ENCODE measurements around the gene LCE4A. TPM values are rescaled to one million over a fixed set of nuclear protein-coding genes. Genes with fewer than 3 reads are reported as not detected.

LCE4A gene
- total RNA-seq, 1 experiment from 2014 or later = not detected

DNA sequence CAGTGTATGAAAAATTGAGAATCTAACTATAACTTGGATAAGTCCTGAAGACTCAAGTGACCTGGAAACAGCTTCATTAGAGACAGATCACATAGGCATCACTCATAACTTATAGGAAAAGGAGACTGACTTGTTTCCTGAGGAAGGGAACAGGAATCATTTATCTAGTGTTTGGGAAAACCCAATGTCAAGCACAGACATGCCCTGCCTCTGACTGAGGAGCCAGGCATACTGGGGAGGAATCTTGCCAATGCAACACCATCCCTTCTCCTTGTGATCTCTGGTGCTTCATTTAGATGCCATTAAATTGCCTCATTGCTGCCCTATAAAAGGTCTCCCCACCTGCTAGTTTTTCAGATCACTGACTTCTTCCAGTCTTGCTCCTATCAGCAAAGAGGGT is 10.3 kb downstream of the LCE4A start:
- TF ChIP-seq, protein P1, sequence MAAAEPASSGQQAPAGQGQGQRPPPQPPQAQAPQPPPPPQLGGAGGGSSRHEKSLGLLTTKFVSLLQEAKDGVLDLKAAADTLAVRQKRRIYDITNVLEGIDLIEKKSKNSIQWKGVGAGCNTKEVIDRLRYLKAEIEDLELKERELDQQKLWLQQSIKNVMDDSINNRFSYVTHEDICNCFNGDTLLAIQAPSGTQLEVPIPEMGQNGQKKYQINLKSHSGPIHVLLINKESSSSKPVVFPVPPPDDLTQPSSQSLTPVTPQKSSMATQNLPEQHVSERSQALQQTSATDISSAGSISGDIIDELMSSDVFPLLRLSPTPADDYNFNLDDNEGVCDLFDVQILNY (CRISPR knock-in tag; IDR thresholded peaks at IDR 0.05) = no peak
- TF ChIP-seq, protein P2, sequence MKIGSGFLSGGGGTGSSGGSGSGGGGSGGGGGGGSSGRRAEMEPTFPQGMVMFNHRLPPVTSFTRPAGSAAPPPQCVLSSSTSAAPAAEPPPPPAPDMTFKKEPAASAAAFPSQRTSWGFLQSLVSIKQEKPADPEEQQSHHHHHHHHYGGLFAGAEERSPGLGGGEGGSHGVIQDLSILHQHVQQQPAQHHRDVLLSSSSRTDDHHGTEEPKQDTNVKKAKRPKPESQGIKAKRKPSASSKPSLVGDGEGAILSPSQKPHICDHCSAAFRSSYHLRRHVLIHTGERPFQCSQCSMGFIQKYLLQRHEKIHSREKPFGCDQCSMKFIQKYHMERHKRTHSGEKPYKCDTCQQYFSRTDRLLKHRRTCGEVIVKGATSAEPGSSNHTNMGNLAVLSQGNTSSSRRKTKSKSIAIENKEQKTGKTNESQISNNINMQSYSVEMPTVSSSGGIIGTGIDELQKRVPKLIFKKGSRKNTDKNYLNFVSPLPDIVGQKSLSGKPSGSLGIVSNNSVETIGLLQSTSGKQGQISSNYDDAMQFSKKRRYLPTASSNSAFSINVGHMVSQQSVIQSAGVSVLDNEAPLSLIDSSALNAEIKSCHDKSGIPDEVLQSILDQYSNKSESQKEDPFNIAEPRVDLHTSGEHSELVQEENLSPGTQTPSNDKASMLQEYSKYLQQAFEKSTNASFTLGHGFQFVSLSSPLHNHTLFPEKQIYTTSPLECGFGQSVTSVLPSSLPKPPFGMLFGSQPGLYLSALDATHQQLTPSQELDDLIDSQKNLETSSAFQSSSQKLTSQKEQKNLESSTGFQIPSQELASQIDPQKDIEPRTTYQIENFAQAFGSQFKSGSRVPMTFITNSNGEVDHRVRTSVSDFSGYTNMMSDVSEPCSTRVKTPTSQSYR (CRISPR knock-in tag; IDR thresholded peaks at IDR 0.05) = no peak
- TF ChIP-seq ZNF396 (CRISPR knock-in tag; IDR thresholded peaks at IDR 0.05; ENCODE audit: borderline replicate concordance) (no peak), ESRRA (CRISPR knock-in tag; IDR thresholded peaks at IDR 0.05; ENCODE audit: borderline replicate concordance) (no peak), JUN (CRISPR knock-in tag; IDR thresholded peaks at IDR 0.05) (no peak), ZNF138 (CRISPR knock-in tag; conservative IDR thresholded peaks at IDR 0.05) (no peak), ATF1 (CRISPR knock-in tag; IDR thresholded peaks at IDR 0.05) (no peak), RELA (CRISPR knock-in tag; IDR thresholded peaks at IDR 0.05; ENCODE audit: borderline replicate concordance) (no peak), MYBL2 (CRISPR knock-in tag; IDR thresholded peaks at IDR 0.05) (no peak)
- TF ChIP-seq, protein P3, sequence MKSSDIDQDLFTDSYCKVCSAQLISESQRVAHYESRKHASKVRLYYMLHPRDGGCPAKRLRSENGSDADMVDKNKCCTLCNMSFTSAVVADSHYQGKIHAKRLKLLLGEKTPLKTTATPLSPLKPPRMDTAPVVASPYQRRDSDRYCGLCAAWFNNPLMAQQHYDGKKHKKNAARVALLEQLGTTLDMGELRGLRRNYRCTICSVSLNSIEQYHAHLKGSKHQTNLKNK (CRISPR knock-in tag; IDR thresholded peaks at IDR 0.05) = no peak
- TF ChIP-seq, protein P4, sequence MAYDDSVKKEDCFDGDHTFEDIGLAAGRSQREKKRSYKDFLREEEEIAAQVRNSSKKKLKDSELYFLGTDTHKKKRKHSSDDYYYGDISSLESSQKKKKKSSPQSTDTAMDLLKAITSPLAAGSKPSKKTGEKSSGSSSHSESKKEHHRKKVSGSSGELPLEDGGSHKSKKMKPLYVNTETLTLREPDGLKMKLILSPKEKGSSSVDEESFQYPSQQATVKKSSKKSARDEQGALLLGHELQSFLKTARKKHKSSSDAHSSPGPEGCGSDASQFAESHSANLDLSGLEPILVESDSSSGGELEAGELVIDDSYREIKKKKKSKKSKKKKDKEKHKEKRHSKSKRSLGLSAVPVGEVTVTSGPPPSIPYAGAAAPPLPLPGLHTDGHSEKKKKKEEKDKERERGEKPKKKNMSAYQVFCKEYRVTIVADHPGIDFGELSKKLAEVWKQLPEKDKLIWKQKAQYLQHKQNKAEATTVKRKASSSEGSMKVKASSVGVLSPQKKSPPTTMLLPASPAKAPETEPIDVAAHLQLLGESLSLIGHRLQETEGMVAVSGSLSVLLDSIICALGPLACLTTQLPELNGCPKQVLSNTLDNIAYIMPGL (CRISPR knock-in tag; IDR thresholded peaks at IDR 0.05) = no peak
- TF ChIP-seq, protein P5, sequence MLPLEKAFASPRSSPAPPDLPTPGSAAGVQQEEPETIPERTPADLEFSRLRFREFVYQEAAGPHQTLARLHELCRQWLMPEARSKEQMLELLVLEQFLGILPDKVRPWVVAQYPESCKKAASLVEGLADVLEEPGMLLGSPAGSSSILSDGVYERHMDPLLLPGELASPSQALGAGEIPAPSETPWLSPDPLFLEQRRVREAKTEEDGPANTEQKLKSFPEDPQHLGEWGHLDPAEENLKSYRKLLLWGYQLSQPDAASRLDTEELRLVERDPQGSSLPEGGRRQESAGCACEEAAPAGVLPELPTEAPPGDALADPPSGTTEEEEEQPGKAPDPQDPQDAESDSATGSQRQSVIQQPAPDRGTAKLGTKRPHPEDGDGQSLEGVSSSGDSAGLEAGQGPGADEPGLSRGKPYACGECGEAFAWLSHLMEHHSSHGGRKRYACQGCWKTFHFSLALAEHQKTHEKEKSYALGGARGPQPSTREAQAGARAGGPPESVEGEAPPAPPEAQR (CRISPR knock-in tag; IDR thresholded peaks at IDR 0.05) = no peak
- TF ChIP-seq, protein P6, sequence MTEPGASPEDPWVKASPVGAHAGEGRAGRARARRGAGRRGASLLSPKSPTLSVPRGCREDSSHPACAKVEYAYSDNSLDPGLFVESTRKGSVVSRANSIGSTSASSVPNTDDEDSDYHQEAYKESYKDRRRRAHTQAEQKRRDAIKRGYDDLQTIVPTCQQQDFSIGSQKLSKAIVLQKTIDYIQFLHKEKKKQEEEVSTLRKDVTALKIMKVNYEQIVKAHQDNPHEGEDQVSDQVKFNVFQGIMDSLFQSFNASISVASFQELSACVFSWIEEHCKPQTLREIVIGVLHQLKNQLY (CRISPR knock-in tag; IDR thresholded peaks at IDR 0.05) = no peak
- Mint-ChIP-seq H3K4me3 (no peak overlapping the region), H3K27me3 (ENCODE audit: low read depth) (peaks cover 27% of the 10 kb centered on the region), H3K36me3 (peaks cover 76% of the 10 kb centered on the region), H3K9me3 (peaks cover 97% of the 10 kb centered on the region), H3K27ac (no peak overlapping the region), H3K4me1 (no peaks in the 10 kb centered on the region)
- ATAC-seq (no peak), DNase-seq (ENCODE audit: low spot score) (no peak)
- POLR2A ChIA-PET = no interaction called here
- CTCF ChIA-PET = no interaction called here

DNA sequence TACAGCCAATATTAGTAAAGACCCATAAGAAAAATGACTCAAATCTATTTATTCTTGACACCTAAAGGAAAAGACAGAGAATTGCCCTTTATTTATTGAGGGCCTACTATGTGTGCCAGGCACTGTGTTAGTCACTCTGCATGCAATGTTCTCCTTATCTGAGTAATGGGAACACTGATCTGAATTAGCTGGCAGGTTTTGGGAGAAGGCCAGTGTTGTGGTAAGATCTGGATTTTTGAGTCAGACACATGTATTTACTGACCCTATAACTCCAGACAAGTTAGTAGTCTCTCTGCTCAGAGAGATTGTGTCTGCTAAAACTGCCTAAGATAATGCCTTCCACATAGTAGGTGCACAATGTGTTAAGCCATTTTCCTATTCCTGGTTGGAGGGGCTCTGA is 17.3 kb downstream of the LCE4A start:
- Mint-ChIP-seq H3K27ac (no peak overlapping the region), H3K4me1 (no peaks in the 10 kb centered on the region), H3K4me3 (no peak overlapping the region), H3K36me3 (peaks cover 71% of the 10 kb centered on the region), H3K9me3 (peaks cover 84% of the 10 kb centered on the region), H3K27me3 (ENCODE audit: low read depth) (peaks cover 16% of the 10 kb centered on the region)
- ChIA-PET CTCF (no interaction called here), POLR2A (no interaction called here)
- no peak for ATAC-seq
- DNase-seq (ENCODE audit: low spot score) = no peak
- TF ChIP-seq TEAD1 (CRISPR knock-in tag; IDR thresholded peaks at IDR 0.05) = no peak
- TF ChIP-seq RORB (CRISPR knock-in tag; IDR thresholded peaks at IDR 0.05) = no peak
- TF ChIP-seq TP53 (CRISPR knock-in tag; IDR thresholded peaks at IDR 0.05) = no peak

Data from WTC11 (cell line).